HEK293 (cell line): ENCODE data around the gene PTK7.

Source experiments
- CTCF ChIA-PET: fragments of 350-600 bp; formaldehyde crosslinking; extraction: SDS; loops from one replicate; lab custom pipeline; 2021; ENCODE audit warnings: antibody characterized with exemption; lab: Yijun Ruan, JAX
- POLR2A ChIA-PET: fragments of 300-600 bp; formaldehyde crosslinking; extraction: SDS; loops from one replicate; lab custom pipeline; 2020; ENCODE audit warnings: antibody characterized with exemption, inconsistent platforms; lab: Yijun Ruan, JAX
- H3K27ac ChIP-seq: fragments of 200-500 bp; sonication (Bioruptor generic); 2 replicates; pipeline ENCODE4 v1.5.1; 2014; ENCODE audit warnings: low read depth, low read length, control low read depth, inconsistent platforms; ENCODE audit errors: extremely low read depth
- H3K36me3 ChIP-seq, 2 experiments: fragments of 200-500 bp in 1 of 2; sonication (Bioruptor generic) in 1 of 2; 1 replicate in 1 of 2; 2 replicates in 1 of 2; pipeline ENCODE4 v1.5.1; 2014 to 2017; ENCODE audit warnings: inconsistent platforms in 2 of 2, low read length in 2 of 2; ENCODE audit not compliant: control insufficient read depth in 2 of 2, insufficient read depth in 1 of 2
- H3K4me1 ChIP-seq: fragments of 200-500 bp; sonication (Bioruptor generic); 2 replicates; pipeline ENCODE4 v1.5.1; 2014; ENCODE audit warnings: mild to moderate bottlenecking, low read length, inconsistent platforms; ENCODE audit not compliant: control insufficient read depth, insufficient read depth
- H3K4me3 ChIP-seq: 2 replicates; pipeline ENCODE4 v1.5.1; 2011; ENCODE audit warnings: low read depth, mild to moderate bottlenecking, control low read depth, low read length, moderate library complexity
- H3K9me3 ChIP-seq: fragments of 200-500 bp; sonication (Bioruptor generic); 2 replicates; pipeline ENCODE4 v1.5.1; 2014; ENCODE audit warnings: low read depth, low read length, inconsistent platforms; ENCODE audit not compliant: control insufficient read depth, insufficient read depth
- PRDM10 ChIP-seq: fragments of 450-650 bp; formaldehyde crosslinking; IDR thresholded peaks from 2 replicates; pipeline ENCODE4 v1.5.1; 2016; ENCODE audit warnings: missing biosample characterization, missing genetic modification characterization
- WT1 ChIP-seq: fragments of 450-650 bp; formaldehyde crosslinking; IDR thresholded peaks from 2 replicates; pipeline ENCODE4 v1.5.1; 2016; ENCODE audit warnings: missing biosample characterization, missing genetic modification characterization
- ZBTB44 ChIP-seq: fragments of 450-650 bp; IDR thresholded peaks from 2 replicates; pipeline ENCODE4 v1.5.1; 2018; ENCODE audit warnings: missing biosample characterization, mild to moderate bottlenecking, missing genetic modification characterization
- ZBTB7A ChIP-seq: fragments of 450-650 bp; formaldehyde crosslinking; IDR thresholded peaks from 2 replicates; pipeline ENCODE4 v1.5.1; 2016; ENCODE audit warnings: low read depth, missing biosample characterization, missing genetic modification characterization
- ZNF175 ChIP-seq: fragments of 450-650 bp; formaldehyde crosslinking; IDR thresholded peaks from 2 replicates; pipeline ENCODE4 v1.5.1; 2016; ENCODE audit warnings: missing biosample characterization, missing genetic modification characterization
- ZNF248 ChIP-seq: fragments of 450-650 bp; formaldehyde crosslinking; IDR thresholded peaks from 2 replicates; pipeline ENCODE4 v1.5.1; 2017; ENCODE audit warnings: missing biosample characterization, missing genetic modification characterization
- ZNF280C ChIP-seq: fragments of 450-650 bp; formaldehyde crosslinking; IDR thresholded peaks from 2 replicates; pipeline ENCODE4 v1.5.1; 2016; ENCODE audit warnings: missing biosample characterization, missing genetic modification characterization
- ZNF280D ChIP-seq: fragments of 450-650 bp; formaldehyde crosslinking; IDR thresholded peaks from 2 replicates; pipeline ENCODE4 v1.5.1; 2016; ENCODE audit warnings: missing biosample characterization, missing genetic modification characterization
- ZNF341 ChIP-seq: fragments of 450-650 bp; formaldehyde crosslinking; IDR thresholded peaks from 2 replicates; pipeline ENCODE4; 2016; ENCODE audit warnings: low read depth, missing biosample characterization, missing genetic modification characterization
- ZNF362 ChIP-seq: fragments of 450-650 bp; formaldehyde crosslinking; IDR thresholded peaks from 2 replicates; pipeline ENCODE4 v1.5.1; 2016; ENCODE audit warnings: missing biosample characterization, missing genetic modification characterization
- ZNF433 ChIP-seq: fragments of 450-650 bp; formaldehyde crosslinking; IDR thresholded peaks from 2 replicates; pipeline ENCODE4 v1.5.1; 2016; ENCODE audit warnings: missing biosample characterization, missing genetic modification characterization, low read depth
- ZNF501 ChIP-seq: fragments of 450-650 bp; formaldehyde crosslinking; IDR thresholded peaks from 2 replicates; pipeline ENCODE4 v1.5.1; 2016; ENCODE audit warnings: missing biosample characterization, missing genetic modification characterization
- ZNF544 ChIP-seq: fragments of 450-650 bp; formaldehyde crosslinking; IDR thresholded peaks from 2 replicates; pipeline ENCODE4 v1.5.0; 2017; ENCODE audit warnings: missing biosample characterization, missing genetic modification characterization
- ZNF600 ChIP-seq: fragments of 450-650 bp; formaldehyde crosslinking; IDR thresholded peaks from 2 replicates; pipeline ENCODE4 v1.5.1; 2016; ENCODE audit warnings: missing biosample characterization, missing genetic modification characterization
- ZNF610 ChIP-seq: fragments of 450-650 bp; formaldehyde crosslinking; IDR thresholded peaks from 2 replicates; pipeline ENCODE4 v1.5.1; 2016; ENCODE audit warnings: missing biosample characterization, missing genetic modification characterization, borderline replicate concordance
- ZNF776 ChIP-seq: fragments of 450-650 bp; formaldehyde crosslinking; IDR thresholded peaks from 2 replicates; pipeline ENCODE4 v1.5.0; 2017; ENCODE audit warnings: missing biosample characterization, missing genetic modification characterization, borderline replicate concordance
- ZSCAN5A ChIP-seq: fragments of 450-650 bp; formaldehyde crosslinking; IDR thresholded peaks from 2 replicates; pipeline ENCODE4 v1.5.1; 2016; ENCODE audit warnings: missing biosample characterization, missing genetic modification characterization

Gene PTK7

GRCh38 chr6:43047998-43048397 is 28.1 kb upstream of the PTK7 start (continued):
- TF ChIP-seq ZBTB44 (tag by site-specific recombination) (no peak), ZNF544 (tag by site-specific recombination) (no peak), WT1 (tag by site-specific recombination) (no peak), ZNF501 (no peak), ZNF341 (tag by site-specific recombination) (no peak), ZNF280C (tag by site-specific recombination) (no peak), ZNF433 (tag by site-specific recombination) (no peak), ZNF600 (tag by site-specific recombination) (no peak)

GRCh38 chr6:43050981-43051380 is 25.1 kb upstream of the PTK7 start:
- POLR2A ChIA-PET: interaction anchor here (0.9 to 3.4 kb wide), 5 partner anchors 9 to 37 kb away, joined by 3 to 14 read pairs (median 5); partner anchors contain the start of genes KLC4, KLHDC3, MEA1 and MRPL2
- CTCF ChIA-PET: interaction anchor here (0.6 to 2.0 kb wide), 3 partner anchors 13 to 93 kb away, joined by 3 to 7 read pairs (median 3); no protein-coding TSS in a partner anchor
- no peaks in the 10 kb centered on the region for H3K9me3 ChIP-seq
- H3K36me3 ChIP-seq: peaks cover 13 to 78% of the 10 kb centered on the region in 2 experiments; a peak in 2 of 3 replicates
- no peak overlapping the region for H3K27ac ChIP-seq
- no peak for TF ChIP-seq ZNF362 (tag by site-specific recombination)
- no peak for TF ChIP-seq ZNF280D (tag by site-specific recombination)
- TF ChIP-seq ZBTB7A (tag by site-specific recombination): no peak
- TF ChIP-seq PRDM10 (tag by site-specific recombination): no peak
- TF ChIP-seq ZNF175 (tag by site-specific recombination): no peak
- no peak for TF ChIP-seq ZNF776 (tag by site-specific recombination)
- no peak for TF ChIP-seq ZSCAN5A (tag by site-specific recombination)
- TF ChIP-seq ZNF248 (tag by site-specific recombination): no peak
- no peak for TF ChIP-seq ZNF610 (tag by site-specific recombination)
- no peak overlapping the region for H3K4me3 ChIP-seq
- peaks cover 4% of the 10 kb centered on the region for H3K4me1 ChIP-seq
